ENCODE data around the gene ADH1B. TPM values are rescaled to one million over a fixed set of nuclear protein-coding genes. Genes with fewer than 3 reads are reported as not detected.

ADH1B gene
- polyA plus RNA-seq, 3 donors = not detected

DNA sequence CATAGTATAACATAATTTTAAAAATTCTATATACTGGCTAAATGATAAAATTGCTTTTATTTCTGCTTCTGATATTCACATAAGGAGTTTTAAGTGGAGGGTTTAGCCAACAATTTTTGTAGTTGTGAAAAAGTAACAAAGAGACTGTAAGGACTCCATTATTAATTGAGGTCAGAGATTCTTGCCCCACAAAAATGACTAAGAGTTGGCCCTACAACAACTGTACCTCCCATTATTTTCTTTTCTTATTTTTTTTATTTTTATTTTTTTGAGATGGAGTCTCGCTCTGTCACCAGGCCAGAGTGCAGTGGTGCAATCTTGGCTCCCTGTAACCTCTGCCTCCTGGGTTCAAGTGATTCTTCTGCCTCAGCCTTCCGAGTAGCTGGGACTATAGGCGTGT is 9.4 kb upstream of the ADH1B start:
- no peak for DNase-seq
- intact Hi-C loops (cut with micrococcal nuclease) = no loop called here
- Histone ChIP-seq H3K9me3 (replicated peaks in 1 of 2; ENCODE audit: control insufficient read depth in 1 of 2, insufficient read depth in 1 of 2, low read length in 2 of 2) (peaks cover 10 to 11% of the 10 kb centered on the region in 2 donors), H4K20me1 (ENCODE audit: insufficient read depth, low read length) (no peaks in the 10 kb centered on the region), H3K4me3 (replicated peaks in 1 of 3; ENCODE audit: low read depth in 2 of 3, low read length in 3 of 3) (no peak overlapping the region), H3K36me3 (replicated peaks in 1 of 2; ENCODE audit: control insufficient read depth in 1 of 2, insufficient read depth in 2 of 2, low read length in 2 of 2) (no peaks in the 10 kb centered on the region), H3K27me3 (ENCODE audit: control insufficient read depth in 2 of 2, insufficient read depth in 2 of 2, low read length in 2 of 2) (no peaks in the 10 kb centered on the region), H2AFZ (ENCODE audit: insufficient read depth, low read depth, low read length, poor library complexity, severe bottlenecking) (no peak overlapping the region), H3K27ac (ENCODE audit: low read depth in 1 of 2, low read length in 2 of 2) (no peak overlapping the region), H3K9ac (ENCODE audit: insufficient read depth, low read length, poor library complexity, severe bottlenecking) (no peak overlapping the region), H3K79me2 (ENCODE audit: insufficient read depth, low read length) (no peaks in the 10 kb centered on the region), H3K4me2 (replicated peaks; ENCODE audit: extremely low read depth, low read length, poor library complexity, severe bottlenecking) (no peak overlapping the region), H3K4me1 (ENCODE audit: control insufficient read depth in 1 of 2, insufficient read depth in 2 of 2, low read length in 2 of 2) (no peaks in the 10 kb centered on the region)
- no CpG with 5 or more reads among the region's 3 CpGs for WGBS (ENCODE audit: insufficient coverage)
- Mint-ChIP-seq H3K36me3 (no peaks in the 10 kb centered on the region), H3K27me3 (ENCODE audit: low read depth in 3 of 3) (peaks cover 0 to 3% (median 0%) of the 10 kb centered on the region in 3 donors), H3K4me1 (no peaks in the 10 kb centered on the region), H3K9me3 (peaks cover 0 to 15% (median 11%) of the 10 kb centered on the region in 7 donors), H3K4me3 (no peak overlapping the region), H3K27ac (no peak overlapping the region)
- TF ChIP-seq, protein P1, sequence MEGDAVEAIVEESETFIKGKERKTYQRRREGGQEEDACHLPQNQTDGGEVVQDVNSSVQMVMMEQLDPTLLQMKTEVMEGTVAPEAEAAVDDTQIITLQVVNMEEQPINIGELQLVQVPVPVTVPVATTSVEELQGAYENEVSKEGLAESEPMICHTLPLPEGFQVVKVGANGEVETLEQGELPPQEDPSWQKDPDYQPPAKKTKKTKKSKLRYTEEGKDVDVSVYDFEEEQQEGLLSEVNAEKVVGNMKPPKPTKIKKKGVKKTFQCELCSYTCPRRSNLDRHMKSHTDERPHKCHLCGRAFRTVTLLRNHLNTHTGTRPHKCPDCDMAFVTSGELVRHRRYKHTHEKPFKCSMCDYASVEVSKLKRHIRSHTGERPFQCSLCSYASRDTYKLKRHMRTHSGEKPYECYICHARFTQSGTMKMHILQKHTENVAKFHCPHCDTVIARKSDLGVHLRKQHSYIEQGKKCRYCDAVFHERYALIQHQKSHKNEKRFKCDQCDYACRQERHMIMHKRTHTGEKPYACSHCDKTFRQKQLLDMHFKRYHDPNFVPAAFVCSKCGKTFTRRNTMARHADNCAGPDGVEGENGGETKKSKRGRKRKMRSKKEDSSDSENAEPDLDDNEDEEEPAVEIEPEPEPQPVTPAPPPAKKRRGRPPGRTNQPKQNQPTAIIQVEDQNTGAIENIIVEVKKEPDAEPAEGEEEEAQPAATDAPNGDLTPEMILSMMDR (IDR thresholded peaks at IDR 0.05) = no peak

DNA sequence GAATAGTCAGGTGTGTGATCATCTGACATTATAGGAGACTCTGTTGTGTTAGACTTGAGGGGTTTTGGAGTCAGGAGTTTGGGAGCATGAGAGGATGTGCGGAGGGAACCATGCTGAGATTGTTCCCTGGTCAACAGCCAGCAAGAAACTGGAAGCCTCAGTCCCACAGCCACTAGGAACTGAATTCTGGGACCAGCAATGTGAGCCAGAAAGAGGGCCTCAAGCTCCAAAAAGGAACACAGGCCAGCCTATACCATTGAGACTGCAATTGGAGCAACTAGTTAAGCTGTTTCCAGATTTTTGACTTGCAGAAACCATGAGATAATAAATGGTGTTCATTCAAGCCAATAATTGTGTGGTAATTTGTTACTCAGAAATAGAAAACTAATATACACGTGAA is 8.7 kb upstream of the ADH1B start:
- Histone ChIP-seq H3K27me3 (ENCODE audit: control insufficient read depth in 2 of 2, insufficient read depth in 2 of 2, low read length in 2 of 2) (no peaks in the 10 kb centered on the region), H3K79me2 (ENCODE audit: insufficient read depth, low read length) (no peaks in the 10 kb centered on the region), H3K4me1 (ENCODE audit: control insufficient read depth in 1 of 2, insufficient read depth in 2 of 2, low read length in 2 of 2) (no peaks in the 10 kb centered on the region), H3K27ac (ENCODE audit: low read depth in 1 of 2, low read length in 2 of 2) (no peak overlapping the region), H3K9me3 (replicated peaks in 1 of 2; ENCODE audit: control insufficient read depth in 1 of 2, insufficient read depth in 1 of 2, low read length in 2 of 2) (peaks cover 10 to 11% of the 10 kb centered on the region in 2 donors), H3K36me3 (replicated peaks in 1 of 2; ENCODE audit: control insufficient read depth in 1 of 2, insufficient read depth in 2 of 2, low read length in 2 of 2) (no peaks in the 10 kb centered on the region), H3K4me3 (replicated peaks in 1 of 3; ENCODE audit: low read depth in 2 of 3, low read length in 3 of 3) (no peak overlapping the region), H3K9ac (ENCODE audit: insufficient read depth, low read length, poor library complexity, severe bottlenecking) (no peak overlapping the region), H2AFZ (ENCODE audit: insufficient read depth, low read depth, low read length, poor library complexity, severe bottlenecking) (no peak overlapping the region), H3K4me2 (replicated peaks; ENCODE audit: extremely low read depth, low read length, poor library complexity, severe bottlenecking) (no peak overlapping the region), H4K20me1 (ENCODE audit: insufficient read depth, low read length) (no peaks in the 10 kb centered on the region)
- WGBS (ENCODE audit: insufficient coverage) = 71% methylated on average over 1 of the region's 2 CpGs
- no peak overlapping the region for H3K4me3 Mint-ChIP-seq
- DNase-seq = no peak
- H3K27me3 Mint-ChIP-seq (ENCODE audit: low read depth in 3 of 3) = peaks cover 0 to 3% (median 0%) of the 10 kb centered on the region in 3 donors
- H3K9me3 Mint-ChIP-seq = peaks cover 0 to 15% (median 11%) of the 10 kb centered on the region in 7 donors
- H3K4me1 Mint-ChIP-seq = no peaks in the 10 kb centered on the region
- intact Hi-C loops (cut with micrococcal nuclease) = no loop called here
- H3K27ac Mint-ChIP-seq = no peak overlapping the region
- TF ChIP-seq, protein P1 (IDR thresholded peaks at IDR 0.05) = no peak
- H3K36me3 Mint-ChIP-seq = no peaks in the 10 kb centered on the region

All from CD14-positive monocyte (primary cell).